ENCODE measurements around the gene ELMO1. TPM values are rescaled to one million over a fixed set of nuclear protein-coding genes. Genes with fewer than 3 reads are reported as not detected.

The ELMO1 gene
- total RNA-seq, 1 experiment from 2014 or later: not detected

- TF ChIP-seq EZH2phosphoT487 (IDR thresholded peaks at IDR 0.05; ENCODE audit: borderline replicate concordance, low read length): no peak
- no peak for TF ChIP-seq EZH2 (IDR thresholded peaks at IDR 0.05; ENCODE audit: low read length, unreplicated experiment)
- TF ChIP-seq, protein P1, sequence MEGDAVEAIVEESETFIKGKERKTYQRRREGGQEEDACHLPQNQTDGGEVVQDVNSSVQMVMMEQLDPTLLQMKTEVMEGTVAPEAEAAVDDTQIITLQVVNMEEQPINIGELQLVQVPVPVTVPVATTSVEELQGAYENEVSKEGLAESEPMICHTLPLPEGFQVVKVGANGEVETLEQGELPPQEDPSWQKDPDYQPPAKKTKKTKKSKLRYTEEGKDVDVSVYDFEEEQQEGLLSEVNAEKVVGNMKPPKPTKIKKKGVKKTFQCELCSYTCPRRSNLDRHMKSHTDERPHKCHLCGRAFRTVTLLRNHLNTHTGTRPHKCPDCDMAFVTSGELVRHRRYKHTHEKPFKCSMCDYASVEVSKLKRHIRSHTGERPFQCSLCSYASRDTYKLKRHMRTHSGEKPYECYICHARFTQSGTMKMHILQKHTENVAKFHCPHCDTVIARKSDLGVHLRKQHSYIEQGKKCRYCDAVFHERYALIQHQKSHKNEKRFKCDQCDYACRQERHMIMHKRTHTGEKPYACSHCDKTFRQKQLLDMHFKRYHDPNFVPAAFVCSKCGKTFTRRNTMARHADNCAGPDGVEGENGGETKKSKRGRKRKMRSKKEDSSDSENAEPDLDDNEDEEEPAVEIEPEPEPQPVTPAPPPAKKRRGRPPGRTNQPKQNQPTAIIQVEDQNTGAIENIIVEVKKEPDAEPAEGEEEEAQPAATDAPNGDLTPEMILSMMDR (conservative IDR thresholded peaks at IDR 0.05; ENCODE audit: low read depth, low read length): no peak
- Histone ChIP-seq H3K79me2 (ENCODE audit: low read length) (no peaks in the 10 kb centered on the region), H4K20me1 (ENCODE audit: low read length) (no peaks in the 10 kb centered on the region), H3F3A (ENCODE audit: low read length, unreplicated experiment) (no peaks in the 10 kb centered on the region), H3K9me2 (replicated peaks; ENCODE audit: low read length) (no peaks in the 10 kb centered on the region), H3K4me1 (ENCODE audit: insufficient read depth, low read length) (no peaks in the 10 kb centered on the region), H3K4me3 (ENCODE audit: low read length) (no peak overlapping the region), H3K9ac (ENCODE audit: low read length) (no peak overlapping the region), H2AFZ (ENCODE audit: low read length) (no peak overlapping the region), H3K27ac (ENCODE audit: low read length) (no peak overlapping the region), H3K4me2 (ENCODE audit: low read length) (no peak overlapping the region), H3K9me3 (ENCODE audit: low read length) (no peaks in the 10 kb centered on the region), H3K27me3 (ENCODE audit: low read length) (peaks cover 72% of the 10 kb centered on the region), H3K36me3 (ENCODE audit: low read depth, low read length) (no peaks in the 10 kb centered on the region)
- ChIA-PET CTCF (no interaction called here), POLR2A (ENCODE audit: unreplicated experiment) (no interaction called here)
- intact Hi-C loops (cut with micrococcal nuclease): loop anchor here (5.0 kb wide), 1 partner anchor 267 kb away; no protein-coding TSS in a partner anchor
- no TSS peak for BruUV-seq (replicated peaks)
- no peak for DNase-seq
- no peak for ATAC-seq
These were observed 218.4 kb downstream of the ELMO1 start for GRCh38 chr7:37230221-37230620.

- no peaks in the 10 kb centered on the region for H3K79me2 ChIP-seq (ENCODE audit: low read length)
- no peaks in the 10 kb centered on the region for H3F3A ChIP-seq (ENCODE audit: low read length, unreplicated experiment)
- intact Hi-C loops (cut with micrococcal nuclease): no loop called here
- DNase-seq (no peak), ATAC-seq (no peak)
- no peaks in the 10 kb centered on the region for H3K9me2 ChIP-seq (replicated peaks; ENCODE audit: low read length)
- no peak overlapping the region for H3K4me2 ChIP-seq (ENCODE audit: low read length)
- no peak overlapping the region for H2AFZ ChIP-seq (ENCODE audit: low read length)
- TF ChIP-seq EZH2phosphoT487 (IDR thresholded peaks at IDR 0.05; ENCODE audit: borderline replicate concordance, low read length): no peak
- TF ChIP-seq, protein P1 (conservative IDR thresholded peaks at IDR 0.05; ENCODE audit: low read depth, low read length): no peak
- TF ChIP-seq EZH2 (IDR thresholded peaks at IDR 0.05; ENCODE audit: low read length, unreplicated experiment): no peak
- H3K36me3 ChIP-seq (ENCODE audit: low read depth, low read length): no peaks in the 10 kb centered on the region
- H3K4me1 ChIP-seq (ENCODE audit: insufficient read depth, low read length): no peaks in the 10 kb centered on the region
- H3K9me3 ChIP-seq (ENCODE audit: low read length): no peaks in the 10 kb centered on the region
- no TSS peak for BruUV-seq (replicated peaks)
- H3K27me3 ChIP-seq (ENCODE audit: low read length): peaks cover 80% of the 10 kb centered on the region
- POLR2A ChIA-PET (ENCODE audit: unreplicated experiment): no interaction called here
- CTCF ChIA-PET: no interaction called here
- H3K4me3 ChIP-seq (ENCODE audit: low read length): no peak overlapping the region
- no peak overlapping the region for H3K9ac ChIP-seq (ENCODE audit: low read length)
- H4K20me1 ChIP-seq (ENCODE audit: low read length): no peaks in the 10 kb centered on the region
- no peak overlapping the region for H3K27ac ChIP-seq (ENCODE audit: low read length)
These were observed 219.3 kb downstream of the ELMO1 start for GRCh38 chr7:37229381-37229780.

GRCh38 chr7:37225285-37225969, 223.2 kb downstream of the ELMO1 start:
- Histone ChIP-seq H3K9ac (ENCODE audit: low read length) (no peak overlapping the region), H3K27me3 (ENCODE audit: low read length) (peaks cover 54% of the 10 kb centered on the region), H3K9me3 (ENCODE audit: low read length) (no peaks in the 10 kb centered on the region), H3K4me1 (ENCODE audit: insufficient read depth, low read length) (no peaks in the 10 kb centered on the region), H3F3A (ENCODE audit: low read length, unreplicated experiment) (no peaks in the 10 kb centered on the region), H2AFZ (ENCODE audit: low read length) (no peak overlapping the region), H3K79me2 (ENCODE audit: low read length) (no peaks in the 10 kb centered on the region), H4K20me1 (ENCODE audit: low read length) (no peaks in the 10 kb centered on the region), H3K36me3 (ENCODE audit: low read depth, low read length) (no peaks in the 10 kb centered on the region), H3K4me3 (ENCODE audit: low read length) (no peak overlapping the region), H3K9me2 (replicated peaks; ENCODE audit: low read length) (no peaks in the 10 kb centered on the region), H3K4me2 (ENCODE audit: low read length) (no peak overlapping the region), H3K27ac (ENCODE audit: low read length) (no peak overlapping the region)
- intact Hi-C loops (cut with micrococcal nuclease): no loop called here
- no TSS peak for BruUV-seq (replicated peaks)
- DNase-seq: no peak
- no peak for TF ChIP-seq EZH2phosphoT487 (IDR thresholded peaks at IDR 0.05; ENCODE audit: borderline replicate concordance, low read length)
- TF ChIP-seq, protein P1 (conservative IDR thresholded peaks at IDR 0.05; ENCODE audit: low read depth, low read length): no peak
- TF ChIP-seq EZH2 (IDR thresholded peaks at IDR 0.05; ENCODE audit: low read length, unreplicated experiment): no peak
- ATAC-seq: no peak
- ChIA-PET CTCF (no interaction called here), POLR2A (ENCODE audit: unreplicated experiment) (no interaction called here)
